Measurements from ENCODE around the gene MCC. TPM values are rescaled to one million over a fixed set of nuclear protein-coding genes. Genes with fewer than 3 reads are reported as not detected.

MCC gene
- total and polyA plus RNA-seq, 4 donors = 1.6 to 38.6 (median 11.2) TPM

DNA sequence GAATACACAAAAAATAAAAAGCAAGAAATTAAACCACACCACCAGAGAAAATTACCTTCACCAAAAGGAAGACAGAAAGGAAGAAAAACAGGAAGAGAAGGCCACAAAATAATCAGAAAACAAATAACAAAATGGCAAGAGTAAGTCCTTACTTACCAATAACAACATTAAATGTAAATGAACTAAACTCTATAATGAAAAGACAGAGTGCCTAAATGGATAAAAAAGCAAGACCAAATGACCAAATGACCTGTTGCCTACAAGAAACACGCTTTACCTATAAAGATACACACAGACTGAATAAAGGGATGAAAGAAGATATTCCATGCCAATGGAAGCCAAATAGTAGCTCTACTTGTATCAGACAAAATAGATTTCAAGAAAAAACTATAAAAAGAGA lies 140.7 kb downstream of the MCC start:
- Histone ChIP-seq H3K4me1 (ENCODE audit: control insufficient read depth in 5 of 5, insufficient read depth in 5 of 5, low read length in 5 of 5) (no peaks in the 10 kb centered on the region), H3K9me3 (ENCODE audit: control insufficient read depth in 4 of 4, insufficient read depth in 3 of 4, low read length in 3 of 4) (peaks cover 0 to 6% (median 0%) of the 10 kb centered on the region in 4 donors), H3K27ac (ENCODE audit: low read depth in 1 of 2, low read length in 1 of 2) (no peak overlapping the region), H3K4me3 (no peak overlapping the region), H3K27me3 (ENCODE audit: control insufficient read depth in 3 of 3, insufficient read depth in 3 of 3, low read length in 2 of 3) (no peaks in the 10 kb centered on the region), H3K36me3 (ENCODE audit: control insufficient read depth in 4 of 4, insufficient read depth in 4 of 4, low read length in 4 of 4) (no peaks in the 10 kb centered on the region), H3K9ac (ENCODE audit: insufficient read depth in 1 of 2, low read length in 2 of 2) (no peak overlapping the region)
- no peak for DNase-seq
- TF ChIP-seq, protein P1, sequence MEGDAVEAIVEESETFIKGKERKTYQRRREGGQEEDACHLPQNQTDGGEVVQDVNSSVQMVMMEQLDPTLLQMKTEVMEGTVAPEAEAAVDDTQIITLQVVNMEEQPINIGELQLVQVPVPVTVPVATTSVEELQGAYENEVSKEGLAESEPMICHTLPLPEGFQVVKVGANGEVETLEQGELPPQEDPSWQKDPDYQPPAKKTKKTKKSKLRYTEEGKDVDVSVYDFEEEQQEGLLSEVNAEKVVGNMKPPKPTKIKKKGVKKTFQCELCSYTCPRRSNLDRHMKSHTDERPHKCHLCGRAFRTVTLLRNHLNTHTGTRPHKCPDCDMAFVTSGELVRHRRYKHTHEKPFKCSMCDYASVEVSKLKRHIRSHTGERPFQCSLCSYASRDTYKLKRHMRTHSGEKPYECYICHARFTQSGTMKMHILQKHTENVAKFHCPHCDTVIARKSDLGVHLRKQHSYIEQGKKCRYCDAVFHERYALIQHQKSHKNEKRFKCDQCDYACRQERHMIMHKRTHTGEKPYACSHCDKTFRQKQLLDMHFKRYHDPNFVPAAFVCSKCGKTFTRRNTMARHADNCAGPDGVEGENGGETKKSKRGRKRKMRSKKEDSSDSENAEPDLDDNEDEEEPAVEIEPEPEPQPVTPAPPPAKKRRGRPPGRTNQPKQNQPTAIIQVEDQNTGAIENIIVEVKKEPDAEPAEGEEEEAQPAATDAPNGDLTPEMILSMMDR (IDR thresholded peaks at IDR 0.05; ENCODE audit: control extremely low read depth, extremely low read depth) = no peak
- 98 to 100% methylated on average over 1 of the region's 1 CpG for WGBS, 2 donors
- ATAC-seq (ENCODE audit: insufficient read depth, low FRiP score) = no peak

GRCh38 chr5:113344973-113345940 lies 143.0 kb downstream of the MCC start:
- no peak overlapping the region for H3K9ac ChIP-seq (ENCODE audit: insufficient read depth in 1 of 2, low read length in 2 of 2)
- H3K27ac ChIP-seq (ENCODE audit: low read depth in 1 of 2, low read length in 1 of 2) = no peak overlapping the region

GRCh38 chr5:113343343-113343742 lies 144.9 kb downstream of the MCC start:
- Histone ChIP-seq H3K4me3 (no peak overlapping the region), H3K9ac (ENCODE audit: insufficient read depth in 1 of 2, low read length in 2 of 2) (no peak overlapping the region), H3K9me3 (ENCODE audit: control insufficient read depth in 4 of 4, insufficient read depth in 3 of 4, low read length in 3 of 4) (peaks cover 0 to 6% (median 0%) of the 10 kb centered on the region in 4 donors), H3K36me3 (ENCODE audit: control insufficient read depth in 4 of 4, insufficient read depth in 4 of 4, low read length in 4 of 4) (no peaks in the 10 kb centered on the region), H3K27me3 (ENCODE audit: control insufficient read depth in 3 of 3, insufficient read depth in 3 of 3, low read length in 2 of 3) (no peaks in the 10 kb centered on the region), H3K4me1 (ENCODE audit: control insufficient read depth in 5 of 5, insufficient read depth in 5 of 5, low read length in 5 of 5) (peaks cover 0 to 4% (median 0%) of the 10 kb centered on the region in 5 donors), H3K27ac (ENCODE audit: low read depth in 1 of 2, low read length in 1 of 2) (no peak overlapping the region)
- WGBS, 2 donors = 88 to 94% methylated on average over 3 of the region's 3 CpGs
- DNase-seq (peak in 1 of 3 donors; percentile 14), ATAC-seq (ENCODE audit: insufficient read depth, low FRiP score) (no peak)
- TF ChIP-seq, protein P1 (IDR thresholded peaks at IDR 0.05; ENCODE audit: control extremely low read depth, extremely low read depth) = no peak

More at GRCh38 chr5:113344973-113345940, 143.0 kb downstream of the MCC start:
- H3K4me3 ChIP-seq = no peak overlapping the region
- peaks cover 0 to 6% (median 0%) of the 10 kb centered on the region in 4 donors for H3K9me3 ChIP-seq (ENCODE audit: control insufficient read depth in 4 of 4, insufficient read depth in 3 of 4, low read length in 3 of 4)
- DNase-seq (no peak), ATAC-seq (ENCODE audit: insufficient read depth, low FRiP score) (no peak)
- no peaks in the 10 kb centered on the region for H3K36me3 ChIP-seq (ENCODE audit: control insufficient read depth in 4 of 4, insufficient read depth in 4 of 4, low read length in 4 of 4)
- H3K4me1 ChIP-seq (ENCODE audit: control insufficient read depth in 5 of 5, insufficient read depth in 5 of 5, low read length in 5 of 5) = peaks cover 0 to 4% (median 0%) of the 10 kb centered on the region in 5 donors
- 82 to 87% methylated on average over 5 of the region's 5 CpGs for WGBS, 2 donors
- TF ChIP-seq, protein P1 (IDR thresholded peaks at IDR 0.05; ENCODE audit: control extremely low read depth, extremely low read depth) = no peak
- H3K27me3 ChIP-seq (ENCODE audit: control insufficient read depth in 3 of 3, insufficient read depth in 3 of 3, low read length in 2 of 3) = no peaks in the 10 kb centered on the region
